HFFc6 (cell line): Measurements from ENCODE around the gene FADD. TPM values are rescaled to one million over a fixed set of nuclear protein-coding genes. Genes with fewer than 3 reads are reported as not detected.
A peak's percentile ranks its signal among the peaks of the same experiment; 100 is the strongest.
"Not testable (repeated sequence)": the region's sequence is repeated elsewhere in the genome, so short reads cannot be mapped to it uniquely, and the experiment has no call there.

Experiments used
- DNase-seq: peaks from one replicate; pipeline ENCODE4 v3.0.0-alpha.2; 2018
- H3K27ac Mint-ChIP-seq: 2 replicates; pipeline ENCODE4 v1.8.0; 2020; ENCODE audit warnings: mild to moderate bottlenecking, mixed read lengths
- H3K27me3 Mint-ChIP-seq: 2 replicates; pipeline ENCODE4 v1.8.0; 2021; ENCODE audit warnings: mild to moderate bottlenecking, moderate library complexity, mixed read lengths; ENCODE audit not compliant: insufficient read depth
- H3K36me3 Mint-ChIP-seq: 2 replicates; pipeline ENCODE4 v1.8.0; 2021; ENCODE audit warnings: low read depth, mixed read lengths
- H3K4me1 Mint-ChIP-seq: 2 replicates; pipeline ENCODE4 v1.8.0; 2020; ENCODE audit warnings: low read depth, mixed read lengths
- H3K4me3 Mint-ChIP-seq: 2 replicates; pipeline ENCODE4 v1.8.0; 2020; ENCODE audit warnings: mild to moderate bottlenecking, moderate library complexity, mixed read lengths
- H3K9me3 Mint-ChIP-seq: 2 replicates; pipeline ENCODE4 v1.8.0; 2020; ENCODE audit warnings: mild to moderate bottlenecking, mixed read lengths
- total RNA-seq, 6 experiments: library from RNA; stranded (reverse); fragmentation: NEBNext Ultra II Directional; extraction: Animal tissue kit (Norgen Biotek cat#: 25700); gene quantifications; 2 replicates in 1 of 6; 3 replicates in 5 of 6; pipeline ENCODE4 v1.2.3, GENCODE V29; 2021
- TF ChIP-seq, protein P1 (sequence below): fragments of 200-600 bp; sonication (generic); IDR thresholded peaks from 2 replicates; pipeline ENCODE4 v1.5.0; 2021; ENCODE audit warnings: antibody characterized with exemption, mild to moderate bottlenecking

Gene FADD
- total RNA-seq, 6 experiments from 2014 or later = 25.8 to 32.2 (median 28.1) TPM

DNA sequence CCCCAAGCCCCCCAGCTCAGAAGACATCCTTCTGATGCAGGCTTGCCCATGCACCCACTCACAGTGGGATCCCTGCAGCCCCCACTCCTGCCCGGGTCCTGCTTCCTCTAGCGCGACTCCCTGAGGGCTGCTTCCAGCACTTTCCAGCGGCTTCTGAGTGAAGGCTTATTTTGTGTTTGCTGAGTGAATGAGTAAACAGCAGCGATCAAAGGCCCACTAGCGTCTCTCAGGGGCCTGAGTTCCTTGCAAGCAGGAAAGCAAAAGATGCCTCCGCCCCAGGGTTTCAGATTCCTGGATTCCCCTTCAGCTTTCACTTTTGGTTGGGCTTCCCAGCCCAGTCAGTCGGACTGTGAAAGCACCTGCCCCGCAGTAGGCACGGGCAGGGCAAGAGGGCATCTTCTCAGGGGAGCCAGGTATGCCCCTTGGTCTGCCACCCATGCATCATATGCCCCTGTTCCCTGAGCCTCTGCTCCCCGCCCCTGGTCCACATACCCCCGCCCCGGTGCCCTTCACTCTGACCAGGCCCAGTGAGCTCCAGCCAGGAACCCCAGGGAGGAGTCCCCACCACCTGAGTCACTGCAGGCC is 9.2 kb downstream of the FADD start:
- Mint-ChIP-seq H3K36me3 (peaks cover 17% of the 10 kb centered on the region), H3K9me3 (no peaks in the 10 kb centered on the region), H3K4me3 (no peak overlapping the region), H3K27me3 (peaks cover 6% of the 10 kb centered on the region), H3K4me1 (peaks cover 21% of the 10 kb centered on the region), H3K27ac (no peak overlapping the region)
- no peak for DNase-seq
- TF ChIP-seq, protein P1, sequence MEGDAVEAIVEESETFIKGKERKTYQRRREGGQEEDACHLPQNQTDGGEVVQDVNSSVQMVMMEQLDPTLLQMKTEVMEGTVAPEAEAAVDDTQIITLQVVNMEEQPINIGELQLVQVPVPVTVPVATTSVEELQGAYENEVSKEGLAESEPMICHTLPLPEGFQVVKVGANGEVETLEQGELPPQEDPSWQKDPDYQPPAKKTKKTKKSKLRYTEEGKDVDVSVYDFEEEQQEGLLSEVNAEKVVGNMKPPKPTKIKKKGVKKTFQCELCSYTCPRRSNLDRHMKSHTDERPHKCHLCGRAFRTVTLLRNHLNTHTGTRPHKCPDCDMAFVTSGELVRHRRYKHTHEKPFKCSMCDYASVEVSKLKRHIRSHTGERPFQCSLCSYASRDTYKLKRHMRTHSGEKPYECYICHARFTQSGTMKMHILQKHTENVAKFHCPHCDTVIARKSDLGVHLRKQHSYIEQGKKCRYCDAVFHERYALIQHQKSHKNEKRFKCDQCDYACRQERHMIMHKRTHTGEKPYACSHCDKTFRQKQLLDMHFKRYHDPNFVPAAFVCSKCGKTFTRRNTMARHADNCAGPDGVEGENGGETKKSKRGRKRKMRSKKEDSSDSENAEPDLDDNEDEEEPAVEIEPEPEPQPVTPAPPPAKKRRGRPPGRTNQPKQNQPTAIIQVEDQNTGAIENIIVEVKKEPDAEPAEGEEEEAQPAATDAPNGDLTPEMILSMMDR = no peak

DNA sequence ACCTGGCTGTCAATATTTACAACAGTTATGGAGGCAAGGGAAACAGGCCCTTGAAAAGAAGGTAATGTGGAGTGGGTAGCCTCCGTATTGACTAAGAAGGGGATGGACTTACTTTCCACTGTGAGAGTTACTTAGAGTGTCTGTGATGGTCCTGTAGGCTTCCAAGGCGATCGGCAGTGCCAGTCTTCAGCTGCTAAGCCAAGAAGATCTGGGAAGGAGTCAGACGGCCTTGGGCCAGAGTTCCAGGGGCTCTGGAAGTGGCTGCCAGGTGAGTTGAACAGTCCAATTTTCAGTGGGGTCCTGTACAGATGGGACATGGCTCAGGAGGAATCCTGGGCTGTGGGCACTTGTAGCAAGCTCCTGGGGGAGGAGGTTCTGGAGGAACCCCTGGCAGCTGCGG is 14.3 kb downstream of the FADD start:
- not testable (repeated sequence) for DNase-seq, H3K27ac Mint-ChIP-seq, H3K4me1 Mint-ChIP-seq, H3K36me3 Mint-ChIP-seq, H3K9me3 Mint-ChIP-seq, H3K4me3 Mint-ChIP-seq
- peaks cover 22% of the 10 kb centered on the region for H3K27me3 Mint-ChIP-seq

DNA sequence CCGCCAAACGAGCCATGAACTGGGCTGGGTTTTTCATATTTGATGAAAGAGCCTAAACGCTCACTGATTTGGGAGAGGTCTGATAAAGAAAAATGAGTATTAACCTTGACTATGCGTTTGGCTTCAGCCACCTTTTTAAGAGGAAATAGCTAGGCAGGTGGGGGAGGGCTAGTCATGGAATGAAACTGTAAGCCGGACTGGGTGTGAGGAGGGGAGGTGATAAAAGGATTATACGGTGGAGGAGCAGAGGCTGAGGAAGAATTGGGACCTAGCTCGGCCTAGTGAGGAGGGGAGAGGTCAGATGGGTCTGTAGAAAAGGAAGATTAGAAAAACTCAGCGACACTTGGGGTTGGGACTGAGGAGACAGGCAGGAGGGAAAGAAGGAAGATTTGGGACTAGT is 15.0 kb downstream of the FADD start:
- peaks cover 28% of the 10 kb centered on the region for H3K27me3 Mint-ChIP-seq
- not testable (repeated sequence) for H3K36me3 Mint-ChIP-seq, H3K9me3 Mint-ChIP-seq, H3K4me1 Mint-ChIP-seq, DNase-seq, H3K27ac Mint-ChIP-seq
- H3K4me3 Mint-ChIP-seq = peak overlapping the region; percentile 12; the same call in 1 of the 2 replicates

DNA sequence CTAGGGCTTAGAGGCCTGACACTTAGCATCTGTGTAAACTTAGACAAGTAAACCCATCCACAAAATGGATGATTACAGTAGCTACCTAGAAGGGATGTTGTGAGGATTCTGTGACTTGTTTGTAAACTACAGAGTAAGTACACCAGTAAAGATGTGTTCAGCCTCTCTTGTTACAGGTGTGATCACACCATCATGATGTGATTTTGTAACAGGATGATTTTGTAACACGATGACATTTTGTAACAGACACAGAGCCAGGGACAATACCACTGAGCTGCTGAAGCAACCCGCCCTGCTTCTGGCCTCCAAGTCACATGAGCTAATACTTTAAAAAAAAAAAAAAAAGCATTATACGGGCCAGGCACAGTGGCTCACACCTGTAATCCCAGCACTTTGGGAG is 17.0 kb downstream of the FADD start:
- no peak for DNase-seq
- Mint-ChIP-seq H3K36me3 (no peaks in the 10 kb centered on the region; the same call in 1 of the 2 replicates), H3K4me3 (no peak overlapping the region), H3K4me1 (peaks cover 5% of the 10 kb centered on the region), H3K27ac (no peak overlapping the region), H3K9me3 (peaks cover 4% of the 10 kb centered on the region; the same call in 1 of the 2 replicates), H3K27me3 (peaks cover 44% of the 10 kb centered on the region)
- TF ChIP-seq, protein P1 = no peak

DNA sequence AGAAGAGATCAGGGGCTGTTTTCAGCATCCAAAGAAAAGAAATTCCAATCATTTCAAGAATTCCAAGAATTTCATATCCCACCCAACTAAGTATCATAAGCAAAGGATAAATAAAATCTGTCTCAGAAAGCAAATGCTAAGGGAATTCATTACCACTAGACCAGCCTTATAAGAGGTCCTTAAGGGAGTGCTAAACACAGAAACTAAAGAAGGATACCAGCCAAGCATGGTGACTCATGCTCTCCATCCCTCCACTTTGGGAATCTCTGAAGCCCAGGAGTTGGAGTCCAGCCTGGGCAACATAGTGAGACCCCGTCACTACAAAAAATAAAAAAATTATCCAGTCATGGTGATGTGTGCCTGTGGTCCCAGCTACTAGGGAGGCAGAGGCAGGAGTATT is 17.8 kb downstream of the FADD start:
- Mint-ChIP-seq H3K36me3 (no peaks in the 10 kb centered on the region; the same call in 1 of the 2 replicates), H3K9me3 (peaks cover 4% of the 10 kb centered on the region; the same call in 1 of the 2 replicates), H3K4me1 (peaks cover 5% of the 10 kb centered on the region), H3K4me3 (no peak overlapping the region), H3K27ac (no peak overlapping the region), H3K27me3 (peaks cover 47% of the 10 kb centered on the region)
- DNase-seq = no peak
- TF ChIP-seq, protein P1 = no peak

DNA sequence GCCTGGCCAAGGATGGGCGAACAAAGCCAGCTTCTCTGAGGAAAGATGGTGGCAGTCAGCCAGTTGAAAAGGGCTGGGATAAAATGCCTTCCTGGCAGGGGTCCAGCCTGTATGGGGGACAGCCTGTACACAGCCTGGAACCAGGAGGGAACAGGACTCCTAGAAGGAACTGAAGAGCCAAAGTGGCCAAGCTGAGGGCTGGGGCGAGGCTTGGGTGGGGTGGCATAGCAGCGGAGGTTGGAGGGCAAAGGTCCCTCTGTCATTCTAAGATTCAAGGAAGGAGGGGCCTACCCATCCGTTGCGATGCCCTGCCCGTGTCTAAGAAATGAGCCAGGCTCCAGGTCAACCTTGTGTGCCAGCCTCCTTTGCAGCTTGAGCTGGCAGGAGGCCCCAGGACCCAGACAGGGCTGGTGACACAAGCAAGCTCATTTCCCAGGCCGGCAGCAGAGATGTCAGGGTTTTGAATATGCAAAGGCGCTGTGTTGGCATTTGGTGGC is 22.6 kb downstream of the FADD start:
- Mint-ChIP-seq H3K36me3 (no peaks in the 10 kb centered on the region), H3K4me1 (peaks cover 15% of the 10 kb centered on the region), H3K9me3 (peaks cover 3% of the 10 kb centered on the region; the same call in 1 of the 2 replicates), H3K27ac (no peak overlapping the region), H3K4me3 (no peak overlapping the region), H3K27me3 (peaks cover 52% of the 10 kb centered on the region)
- TF ChIP-seq, protein P1 = no peak
- DNase-seq = no peak
